NK-92 treated with Interleukin-12 subunit alpha and Interleukin-12 subunit beta, amount 100 ng/mL, for 24 hours (cell line): ENCODE data around the gene PAX8.

Experiments
- DNase-seq: peaks from one replicate; lab custom pipeline; 2025; lab: John Stamatoyannopoulos, UW

Gene PAX8

DNA sequence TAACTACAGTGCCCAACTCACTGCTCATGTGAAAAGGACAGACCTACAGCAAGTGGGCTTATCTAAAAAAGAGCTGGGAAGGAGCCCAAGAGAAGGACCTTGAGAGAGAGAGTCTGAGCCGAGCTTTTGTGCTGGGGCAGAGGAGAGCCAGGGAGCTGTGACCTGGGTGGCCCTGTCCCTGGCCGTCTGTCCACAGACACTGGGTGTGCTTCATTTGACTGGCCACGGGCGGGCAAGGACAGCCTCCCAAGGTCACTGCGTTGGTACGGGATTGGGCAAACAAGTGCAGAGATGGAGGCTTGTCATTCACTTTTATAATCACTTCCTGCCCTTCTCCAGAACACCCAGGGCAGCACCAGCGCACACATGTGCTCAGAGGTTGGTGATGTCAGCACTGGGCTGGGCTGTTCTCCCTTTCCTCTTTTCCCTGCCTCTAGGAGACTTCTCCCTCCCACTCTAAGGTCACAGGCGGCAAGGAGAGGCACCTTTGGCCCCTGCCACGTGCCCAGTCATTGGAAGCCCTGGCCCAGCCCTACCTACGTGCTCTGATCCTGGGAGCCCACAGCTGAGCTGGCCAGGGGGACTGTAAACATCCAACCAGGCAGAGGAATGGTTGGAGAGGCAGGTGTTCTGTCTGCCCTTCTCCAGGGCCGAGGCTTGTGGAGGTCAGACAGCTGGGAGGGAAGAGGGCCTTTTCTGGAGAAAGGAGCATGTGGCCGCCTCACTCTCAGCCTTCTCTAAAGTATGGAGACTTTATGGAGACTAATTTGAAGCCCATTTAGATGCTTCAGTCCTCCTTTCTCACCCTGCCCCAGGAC, 111.4 kb downstream of the PAX8 start:
- DNase-seq = no peak

DNA sequence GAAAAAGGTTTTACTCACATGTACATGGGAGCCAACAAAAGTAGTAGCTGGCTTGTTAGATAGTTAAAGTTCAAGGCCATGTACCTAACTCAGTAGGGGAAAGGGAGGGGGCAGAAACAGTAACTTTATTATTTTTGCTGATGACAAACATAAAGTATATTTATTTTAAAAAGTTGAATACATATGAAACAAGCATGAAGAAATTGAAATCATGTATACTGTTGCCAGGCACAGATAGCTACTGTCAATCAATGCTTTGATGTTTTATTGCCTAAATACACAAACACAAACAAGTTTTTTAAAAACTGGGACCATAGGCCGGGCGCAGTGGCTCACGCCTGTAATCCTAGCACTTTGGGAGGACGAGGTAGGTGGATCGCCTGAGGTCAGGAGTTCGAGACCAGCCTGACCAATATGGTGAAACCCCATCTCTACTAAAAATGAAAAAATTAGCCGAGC, 112.5 kb downstream of the PAX8 start:
- DNase-seq = no peak
